ENCODE data around the gene SELENBP1. TPM values are rescaled to one million over a fixed set of nuclear protein-coding genes. Genes with fewer than 3 reads are reported as not detected.

Gene SELENBP1
- 100 to 1,000 TPM in 1 of 4 donors, 10 to 100 TPM in 3; 32.6 to 100 (median 54.7) TPM for total RNA-seq

DNA sequence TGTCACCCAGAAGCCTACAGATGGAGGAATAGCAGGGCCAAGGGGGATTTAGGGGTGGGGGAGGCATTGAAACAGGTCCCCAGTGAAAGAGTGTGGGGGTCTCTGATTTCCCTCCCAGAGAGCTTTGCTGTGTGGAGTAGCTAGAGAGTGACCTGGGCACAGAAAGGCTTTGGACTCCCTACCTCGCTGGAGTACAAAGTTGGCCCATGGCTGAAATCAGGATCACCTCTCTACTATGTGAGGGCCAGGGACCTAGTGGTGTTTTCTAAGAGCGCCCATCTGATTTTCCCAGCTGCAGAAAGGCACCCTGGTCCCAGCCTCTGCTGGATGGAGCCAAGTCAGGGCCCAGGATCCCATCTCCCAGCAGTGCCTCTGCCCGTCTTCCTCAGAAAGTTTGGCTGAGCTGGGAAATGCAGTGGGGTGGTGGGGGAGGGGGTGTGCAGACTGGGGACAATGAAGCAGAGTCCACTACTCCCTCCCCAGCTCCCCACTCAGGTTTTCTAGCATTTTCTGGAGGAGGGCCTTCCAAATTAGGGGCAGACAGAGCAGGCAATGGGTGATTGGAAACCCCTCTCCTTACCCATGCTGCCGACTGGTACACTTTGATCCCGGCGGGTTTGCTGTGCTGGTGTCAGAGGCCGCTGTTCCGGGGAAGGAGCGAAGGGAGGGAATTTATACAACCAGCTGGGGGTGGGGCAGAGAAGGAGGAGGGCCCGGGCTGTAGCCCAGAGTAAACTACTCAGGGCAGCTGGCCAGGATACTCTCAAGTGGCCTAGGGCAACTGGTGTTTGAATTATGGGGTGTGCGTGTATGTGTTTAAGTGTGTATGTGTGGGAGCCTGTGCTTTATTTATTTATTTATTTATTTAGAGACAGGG is at the start of gene SELENBP1:
SELENBP1 (minus strand) TSS at position 648 of the 877 bp plus-strand sequence; CDS start at position 584, 64 bp downstream.
- TF ChIP-seq, protein P1, sequence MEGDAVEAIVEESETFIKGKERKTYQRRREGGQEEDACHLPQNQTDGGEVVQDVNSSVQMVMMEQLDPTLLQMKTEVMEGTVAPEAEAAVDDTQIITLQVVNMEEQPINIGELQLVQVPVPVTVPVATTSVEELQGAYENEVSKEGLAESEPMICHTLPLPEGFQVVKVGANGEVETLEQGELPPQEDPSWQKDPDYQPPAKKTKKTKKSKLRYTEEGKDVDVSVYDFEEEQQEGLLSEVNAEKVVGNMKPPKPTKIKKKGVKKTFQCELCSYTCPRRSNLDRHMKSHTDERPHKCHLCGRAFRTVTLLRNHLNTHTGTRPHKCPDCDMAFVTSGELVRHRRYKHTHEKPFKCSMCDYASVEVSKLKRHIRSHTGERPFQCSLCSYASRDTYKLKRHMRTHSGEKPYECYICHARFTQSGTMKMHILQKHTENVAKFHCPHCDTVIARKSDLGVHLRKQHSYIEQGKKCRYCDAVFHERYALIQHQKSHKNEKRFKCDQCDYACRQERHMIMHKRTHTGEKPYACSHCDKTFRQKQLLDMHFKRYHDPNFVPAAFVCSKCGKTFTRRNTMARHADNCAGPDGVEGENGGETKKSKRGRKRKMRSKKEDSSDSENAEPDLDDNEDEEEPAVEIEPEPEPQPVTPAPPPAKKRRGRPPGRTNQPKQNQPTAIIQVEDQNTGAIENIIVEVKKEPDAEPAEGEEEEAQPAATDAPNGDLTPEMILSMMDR (IDR thresholded peaks at IDR 0.05; ENCODE audit: low read depth): no peak

- TF ChIP-seq, protein P1 (IDR thresholded peaks at IDR 0.05; ENCODE audit: low read depth): no peak
Observed at GRCh38 chr1:151419819-151420218, 47.3 kb upstream of the SELENBP1 start.

DNA sequence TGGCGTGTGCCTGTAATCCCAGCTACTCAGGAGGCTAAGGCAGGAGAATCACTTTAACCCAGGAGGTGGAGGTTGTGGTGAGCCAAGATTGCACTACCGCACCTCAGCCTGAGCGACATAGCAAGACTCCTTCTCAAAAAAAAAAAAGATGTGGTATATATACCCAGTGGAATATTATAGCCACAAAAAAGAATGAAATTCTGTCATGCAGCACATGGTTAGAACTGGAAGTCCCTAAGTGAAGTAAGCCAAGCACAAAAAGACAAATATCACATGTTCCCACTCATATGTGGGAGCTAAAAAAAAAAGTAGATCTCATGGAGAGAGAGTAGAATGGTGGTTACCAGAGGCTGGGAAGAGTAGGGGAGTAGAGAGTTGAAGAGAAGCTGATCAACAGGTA is 45.6 kb upstream of the SELENBP1 start:
- TF ChIP-seq, protein P1 (IDR thresholded peaks at IDR 0.05; ENCODE audit: low read depth): no peak

- TF ChIP-seq, protein P1 (IDR thresholded peaks at IDR 0.05; ENCODE audit: low read depth): no peak
Observed at GRCh38 chr1:151416231-151416630, 43.7 kb upstream of the SELENBP1 start.

GRCh38 chr1:151411884-151412283 is 39.4 kb upstream of the SELENBP1 start:
- TF ChIP-seq, protein P1 (IDR thresholded peaks at IDR 0.05; ENCODE audit: low read depth): no peak

DNA sequence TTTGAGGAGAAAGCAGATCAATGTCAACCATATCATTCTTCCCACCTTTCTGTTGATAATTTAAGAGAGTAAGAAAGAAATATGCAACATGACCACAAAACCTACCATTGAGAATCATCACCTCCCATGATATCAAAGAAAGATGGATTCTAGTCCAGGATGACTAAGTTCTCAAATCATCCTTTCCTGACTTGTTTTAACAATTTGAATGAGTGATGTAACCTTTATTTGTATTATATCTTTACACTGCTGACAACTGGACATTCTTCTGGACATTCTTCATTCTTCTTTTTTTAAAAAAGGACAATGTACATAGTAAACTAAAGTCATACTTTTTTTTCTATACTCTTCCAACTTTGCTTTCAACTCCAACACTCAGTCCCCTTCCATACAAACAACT is 36.4 kb upstream of the SELENBP1 start:
- TF ChIP-seq, protein P1 (IDR thresholded peaks at IDR 0.05; ENCODE audit: low read depth): no peak

GRCh38 chr1:151407304-151407703 is 34.8 kb upstream of the SELENBP1 start:
- TF ChIP-seq, protein P1 (IDR thresholded peaks at IDR 0.05; ENCODE audit: low read depth): no peak
